ENCODE results near the gene TMEM88.

TMEM88 gene

GRCh38 chr17:7833795-7834541 is 20.9 kb upstream of the TMEM88 start, which contains the start of gene KDM6B:
Gene KDM6B, plus strand, starts transcription at chr17:7834217. Its CDS starts 11,338 bp downstream, at chr17:7845555.
- DNase-seq, result peak; percentile 94
- Histone ChIP-seq H3K27ac (ENCODE audit: low read depth, low read length) (peak within 1 kb of the TSS; percentile 72), H3K9ac (ENCODE audit: low read length) (peak within 1 kb of the TSS; percentile 65), H2BK120ac (ENCODE audit: low read depth, low read length) (no peak within 1 kb of the TSS), H4K5ac (ENCODE audit: low read length) (no peak within 1 kb of the TSS), H3K18ac (ENCODE audit: low read length) (no peak within 1 kb of the TSS), H3K23ac (ENCODE audit: low read length) (no peak within 1 kb of the TSS), H3K56ac (ENCODE audit: low read length) (peak within 1 kb of the TSS; percentile 90), H3K79me2 (ENCODE audit: control insufficient read depth, insufficient read depth, low read length) (no peaks in the 10 kb centered on the region), H3K27me3 (ENCODE audit: insufficient read depth, low read length, poor library complexity) (no peaks in the 10 kb centered on the region), H3K4me3 (ENCODE audit: low read length) (peak within 1 kb of the TSS; percentile 39), H3K79me1 (ENCODE audit: low read length) (no peaks in the 10 kb centered on the region), H3K4ac (ENCODE audit: low read depth, low read length) (no peak within 1 kb of the TSS), H2BK5ac (ENCODE audit: low read length) (no peak within 1 kb of the TSS), H2AK5ac (ENCODE audit: low read length) (no peak within 1 kb of the TSS), H3K36me3 (ENCODE audit: control insufficient read depth, insufficient read depth, low read length) (no peaks in the 10 kb centered on the region), H4K8ac (ENCODE audit: low read depth, low read length) (no peak within 1 kb of the TSS), H3K4me2 (ENCODE audit: low read length) (peak within 1 kb of the TSS; percentile 99), H3K4me1 (ENCODE audit: control insufficient read depth, low read depth, low read length) (peaks cover 6% of the 10 kb centered on the region), H2BK15ac (replicated peaks; ENCODE audit: low read depth) (no peak within 1 kb of the TSS)
- no CpG with 5 or more reads among the region's 49 CpGs for WGBS (ENCODE audit: extremely low coverage, insufficient coverage, low lambda C conversion rate)

- H4K5ac ChIP-seq (ENCODE audit: low read length), result no peak overlapping the region
- H3K18ac ChIP-seq (ENCODE audit: low read length), result no peak overlapping the region
- no peak overlapping the region for H2BK120ac ChIP-seq (ENCODE audit: low read depth, low read length)
- H3K9ac ChIP-seq (ENCODE audit: low read length), result peak overlapping the region; percentile 62
- no peak overlapping the region for H3K27ac ChIP-seq (ENCODE audit: low read depth, low read length)
- no peaks in the 10 kb centered on the region for H3K79me2 ChIP-seq (ENCODE audit: control insufficient read depth, insufficient read depth, low read length)
- no peak overlapping the region for H3K4ac ChIP-seq (ENCODE audit: low read depth, low read length)
- no CpG with 5 or more reads among the region's 20 CpGs for WGBS (ENCODE audit: extremely low coverage, insufficient coverage, low lambda C conversion rate)
- H2BK15ac ChIP-seq (replicated peaks; ENCODE audit: low read depth), result no peak overlapping the region
- no peaks in the 10 kb centered on the region for H3K27me3 ChIP-seq (ENCODE audit: insufficient read depth, low read length, poor library complexity)
- H3K36me3 ChIP-seq (ENCODE audit: control insufficient read depth, insufficient read depth, low read length), result no peaks in the 10 kb centered on the region
- peak overlapping the region; percentile 99 for H3K4me2 ChIP-seq (ENCODE audit: low read length)
- no peak overlapping the region for H3K23ac ChIP-seq (ENCODE audit: low read length)
- H4K8ac ChIP-seq (ENCODE audit: low read depth, low read length), result no peak overlapping the region
- no peak overlapping the region for H2AK5ac ChIP-seq (ENCODE audit: low read length)
- H3K79me1 ChIP-seq (ENCODE audit: low read length), result no peaks in the 10 kb centered on the region
- H3K56ac ChIP-seq (ENCODE audit: low read length), result peak overlapping the region; percentile 73
- H2BK5ac ChIP-seq (ENCODE audit: low read length), result no peak overlapping the region
- DNase-seq, result no peak
- H3K4me1 ChIP-seq (ENCODE audit: control insufficient read depth, low read depth, low read length), result peaks cover 6% of the 10 kb centered on the region
- H3K4me3 ChIP-seq (ENCODE audit: low read length), result peak overlapping the region; percentile 28
Measured at GRCh38 chr17:7834542-7834956, 20.3 kb upstream of the TMEM88 start.

- Histone ChIP-seq H3K27ac (ENCODE audit: low read depth, low read length) (peak overlapping the region; percentile 72), H2BK15ac (replicated peaks; ENCODE audit: low read depth) (no peak overlapping the region)
- no CpG with 5 or more reads among the region's 69 CpGs for WGBS (ENCODE audit: extremely low coverage, insufficient coverage, low lambda C conversion rate)
Measured at GRCh38 chr17:7834957-7835813, 19.7 kb upstream of the TMEM88 start.

GRCh38 chr17:7835814-7836595 is 18.9 kb upstream of the TMEM88 start:
- Histone ChIP-seq H2BK120ac (ENCODE audit: low read depth, low read length) (no peak overlapping the region), H3K27me3 (ENCODE audit: insufficient read depth, low read length, poor library complexity) (no peaks in the 10 kb centered on the region), H3K79me2 (ENCODE audit: control insufficient read depth, insufficient read depth, low read length) (no peaks in the 10 kb centered on the region), H2BK15ac (replicated peaks; ENCODE audit: low read depth) (no peak overlapping the region), H3K4me1 (ENCODE audit: control insufficient read depth, low read depth, low read length) (peaks cover 6% of the 10 kb centered on the region), H4K5ac (ENCODE audit: low read length) (no peak overlapping the region), H3K4ac (ENCODE audit: low read depth, low read length) (no peak overlapping the region), H3K4me3 (ENCODE audit: low read length) (peak overlapping the region; percentile 49), H3K36me3 (ENCODE audit: control insufficient read depth, insufficient read depth, low read length) (no peaks in the 10 kb centered on the region), H3K27ac (ENCODE audit: low read depth, low read length) (peak overlapping the region; percentile 24), H3K18ac (ENCODE audit: low read length) (peak overlapping the region; percentile 65), H3K56ac (ENCODE audit: low read length) (peak overlapping the region; percentile 92), H4K8ac (ENCODE audit: low read depth, low read length) (no peak overlapping the region), H2BK5ac (ENCODE audit: low read length) (peak overlapping the region; percentile 18), H3K9ac (ENCODE audit: low read length) (peak overlapping the region; percentile 73), H2AK5ac (ENCODE audit: low read length) (no peak overlapping the region), H3K4me2 (ENCODE audit: low read length) (peak overlapping the region; percentile 70), H3K23ac (ENCODE audit: low read length) (no peak overlapping the region), H3K79me1 (ENCODE audit: low read length) (no peaks in the 10 kb centered on the region)
- DNase-seq, result peak; percentile 66
- WGBS (ENCODE audit: extremely low coverage, insufficient coverage, low lambda C conversion rate), result no CpG with 5 or more reads among the region's 61 CpGs

More at GRCh38 chr17:7834957-7835813, 19.7 kb upstream of the TMEM88 start:
- H3K27me3 ChIP-seq (ENCODE audit: insufficient read depth, low read length, poor library complexity), result no peaks in the 10 kb centered on the region
- peak overlapping the region; percentile 73 for H3K9ac ChIP-seq (ENCODE audit: low read length)
- H2AK5ac ChIP-seq (ENCODE audit: low read length), result no peak overlapping the region
- H3K4me1 ChIP-seq (ENCODE audit: control insufficient read depth, low read depth, low read length), result peaks cover 6% of the 10 kb centered on the region
- DNase-seq, result peak; percentile 100
- no peaks in the 10 kb centered on the region for H3K36me3 ChIP-seq (ENCODE audit: control insufficient read depth, insufficient read depth, low read length)
- H2BK120ac ChIP-seq (ENCODE audit: low read depth, low read length), result no peak overlapping the region
- H3K18ac ChIP-seq (ENCODE audit: low read length), result peak overlapping the region; percentile 65
- peak overlapping the region; percentile 92 for H3K56ac ChIP-seq (ENCODE audit: low read length)
- no peak overlapping the region for H4K5ac ChIP-seq (ENCODE audit: low read length)
- no peak overlapping the region for H2BK5ac ChIP-seq (ENCODE audit: low read length)
- peak overlapping the region; percentile 99 for H3K4me2 ChIP-seq (ENCODE audit: low read length)
- no peaks in the 10 kb centered on the region for H3K79me1 ChIP-seq (ENCODE audit: low read length)
- H3K79me2 ChIP-seq (ENCODE audit: control insufficient read depth, insufficient read depth, low read length), result no peaks in the 10 kb centered on the region
- no peak overlapping the region for H4K8ac ChIP-seq (ENCODE audit: low read depth, low read length)
- peak overlapping the region; percentile 69 for H3K4me3 ChIP-seq (ENCODE audit: low read length)
- H3K4ac ChIP-seq (ENCODE audit: low read depth, low read length), result no peak overlapping the region
- no peak overlapping the region for H3K23ac ChIP-seq (ENCODE audit: low read length)

GRCh38 chr17:7836596-7837407 is 18.1 kb upstream of the TMEM88 start:
- Histone ChIP-seq H3K23ac (ENCODE audit: low read length) (no peak overlapping the region), H4K8ac (ENCODE audit: low read depth, low read length) (no peak overlapping the region), H3K4me1 (ENCODE audit: control insufficient read depth, low read depth, low read length) (peaks cover 11% of the 10 kb centered on the region), H3K36me3 (ENCODE audit: control insufficient read depth, insufficient read depth, low read length) (no peaks in the 10 kb centered on the region), H3K4me2 (ENCODE audit: low read length) (peak overlapping the region; percentile 70), H3K56ac (ENCODE audit: low read length) (peak overlapping the region; percentile 92), H3K79me1 (ENCODE audit: low read length) (no peaks in the 10 kb centered on the region), H3K79me2 (ENCODE audit: control insufficient read depth, insufficient read depth, low read length) (no peaks in the 10 kb centered on the region), H3K27me3 (ENCODE audit: insufficient read depth, low read length, poor library complexity) (no peaks in the 10 kb centered on the region), H3K4me3 (ENCODE audit: low read length) (peak overlapping the region; percentile 49), H2BK5ac (ENCODE audit: low read length) (no peak overlapping the region), H2BK15ac (replicated peaks; ENCODE audit: low read depth) (no peak overlapping the region), H3K27ac (ENCODE audit: low read depth, low read length) (peak overlapping the region; percentile 24), H3K4ac (ENCODE audit: low read depth, low read length) (no peak overlapping the region), H2BK120ac (ENCODE audit: low read depth, low read length) (no peak overlapping the region), H4K5ac (ENCODE audit: low read length) (no peak overlapping the region), H2AK5ac (ENCODE audit: low read length) (no peak overlapping the region), H3K18ac (ENCODE audit: low read length) (peak overlapping the region; percentile 65), H3K9ac (ENCODE audit: low read length) (peak overlapping the region; percentile 73)
- WGBS (ENCODE audit: extremely low coverage, insufficient coverage, low lambda C conversion rate), result no CpG with 5 or more reads among the region's 19 CpGs
- DNase-seq, result peak; percentile 99

Measured in mesendoderm (in vitro differentiated cells).